Measurements from ENCODE around the gene PRKRA. TPM values are rescaled to one million over a fixed set of nuclear protein-coding genes. Genes with fewer than 3 reads are reported as not detected.

Gene PRKRA
- total and polyA plus RNA-seq, 9 of the 15 experiments (the other 6 are each of a cell fraction or from before 2014, with no cell fraction given): 14.1 to 78.1 (median 52.3) TPM

DNA sequence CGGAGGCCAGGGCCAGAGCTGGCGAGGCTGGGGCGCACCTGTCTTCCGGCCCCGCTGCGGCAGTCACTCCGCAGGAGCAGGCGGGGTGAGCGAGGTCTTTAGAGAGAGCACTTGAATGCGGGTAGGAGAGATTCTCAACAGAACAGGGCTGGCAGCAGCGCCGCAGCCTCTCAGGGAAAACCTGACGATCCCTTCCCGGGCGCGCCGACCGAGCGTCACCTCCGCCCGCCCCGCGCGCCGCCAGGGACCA lies 526 bp downstream of the PRKRA start:
- no TSS peak for BruUV-seq (replicated peaks)
- Histone ChIP-seq H2AFZ (ENCODE audit: low read depth, low read length) (peak overlapping the region; percentile 98), H3K79me2 (ENCODE audit: control insufficient read depth, insufficient read depth, low read length) (peaks cover 32% of the 10 kb centered on the region), H3K4me2 (ENCODE audit: insufficient read depth, low read length) (peak overlapping the region; percentile 95), H4K20me1 (replicated peaks; ENCODE audit: control insufficient read depth, insufficient read depth, low read length) (0 out of 2 replicates have a peak, but pooled peaks cover 7% of the 10 kb centered on the region), H3K27me3 (ENCODE audit: control insufficient read depth in 2 of 2, insufficient read depth in 2 of 2, low read length in 2 of 2) (no peaks in the 10 kb centered on the region), H3K9me3 (replicated peaks; ENCODE audit: control insufficient read depth, insufficient read depth, low read depth, low read length) (no peaks in the 10 kb centered on the region), H3K27ac (ENCODE audit: extremely low read depth, low read depth, low read length) (peak overlapping the region; percentile 96), H3K9ac (ENCODE audit: insufficient read depth in 1 of 2, low read depth in 2 of 2, low read length in 2 of 2) (peak overlapping the region; percentile 91 to 97), H3K36me3 (ENCODE audit: control insufficient read depth, insufficient read depth, low read length) (peaks cover 33% of the 10 kb centered on the region), H3K4me3 (peak overlapping the region; percentile 90), H3K4me1 (replicated peaks in 1 of 2; ENCODE audit: control insufficient read depth in 2 of 2, insufficient read depth in 2 of 2, low read length in 2 of 2) (peaks cover 14 to 19% of the 10 kb centered on the region in 2 experiments; a peak in 4 of 5 replicates), H3K9me1 (ENCODE audit: control insufficient read depth, insufficient read depth, low read length) (no peaks in the 10 kb centered on the region)
- DNase-seq (ENCODE audit: extremely low read depth in 1 of 4, low spot score in 3 of 4): no peak
- ChIA-PET CTCF (ENCODE audit: low intra/inter-chr PET ratio) (no interaction called here), POLR2A (interaction anchor here (0.6 to 2.9 kb wide), 14 partner anchors 8 to 931 kb away, joined by 3 to 23 read pairs (median 4); no protein-coding TSS in a partner anchor)
- intact Hi-C loops (cut with micrococcal nuclease): loop anchor here (2.0 kb wide), 1 partner anchor 36 kb away; no protein-coding TSS in a partner anchor
- 0% methylated on average over 25 of the region's 25 CpGs for WGBS (ENCODE audit: insufficient coverage, low coverage, missing lambda C conversion rate)
- FAIRE-seq: no peak
- in situ Hi-C loops (cut with MboI): no loop called here
- ATAC-seq: no peak
- TF ChIP-seq, protein P1, sequence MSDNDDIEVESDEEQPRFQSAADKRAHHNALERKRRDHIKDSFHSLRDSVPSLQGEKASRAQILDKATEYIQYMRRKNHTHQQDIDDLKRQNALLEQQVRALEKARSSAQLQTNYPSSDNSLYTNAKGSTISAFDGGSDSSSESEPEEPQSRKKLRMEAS (CRISPR knock-in tag; IDR thresholded peaks at IDR 0.05): peak; percentile 37; the same call in 1 of the 2 replicates
- TF ChIP-seq, protein P2, sequence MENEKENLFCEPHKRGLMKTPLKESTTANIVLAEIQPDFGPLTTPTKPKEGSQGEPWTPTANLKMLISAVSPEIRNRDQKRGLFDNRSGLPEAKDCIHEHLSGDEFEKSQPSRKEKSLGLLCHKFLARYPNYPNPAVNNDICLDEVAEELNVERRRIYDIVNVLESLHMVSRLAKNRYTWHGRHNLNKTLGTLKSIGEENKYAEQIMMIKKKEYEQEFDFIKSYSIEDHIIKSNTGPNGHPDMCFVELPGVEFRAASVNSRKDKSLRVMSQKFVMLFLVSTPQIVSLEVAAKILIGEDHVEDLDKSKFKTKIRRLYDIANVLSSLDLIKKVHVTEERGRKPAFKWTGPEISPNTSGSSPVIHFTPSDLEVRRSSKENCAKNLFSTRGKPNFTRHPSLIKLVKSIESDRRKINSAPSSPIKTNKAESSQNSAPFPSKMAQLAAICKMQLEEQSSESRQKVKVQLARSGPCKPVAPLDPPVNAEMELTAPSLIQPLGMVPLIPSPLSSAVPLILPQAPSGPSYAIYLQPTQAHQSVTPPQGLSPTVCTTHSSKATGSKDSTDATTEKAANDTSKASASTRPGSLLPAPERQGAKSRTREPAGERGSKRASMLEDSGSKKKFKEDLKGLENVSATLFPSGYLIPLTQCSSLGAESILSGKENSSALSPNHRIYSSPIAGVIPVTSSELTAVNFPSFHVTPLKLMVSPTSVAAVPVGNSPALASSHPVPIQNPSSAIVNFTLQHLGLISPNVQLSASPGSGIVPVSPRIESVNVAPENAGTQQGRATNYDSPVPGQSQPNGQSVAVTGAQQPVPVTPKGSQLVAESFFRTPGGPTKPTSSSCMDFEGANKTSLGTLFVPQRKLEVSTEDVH (IDR thresholded peaks at IDR 0.05; ENCODE audit: low read depth, partially characterized antibody): peak; percentile 19
- TF ChIP-seq, protein P3, sequence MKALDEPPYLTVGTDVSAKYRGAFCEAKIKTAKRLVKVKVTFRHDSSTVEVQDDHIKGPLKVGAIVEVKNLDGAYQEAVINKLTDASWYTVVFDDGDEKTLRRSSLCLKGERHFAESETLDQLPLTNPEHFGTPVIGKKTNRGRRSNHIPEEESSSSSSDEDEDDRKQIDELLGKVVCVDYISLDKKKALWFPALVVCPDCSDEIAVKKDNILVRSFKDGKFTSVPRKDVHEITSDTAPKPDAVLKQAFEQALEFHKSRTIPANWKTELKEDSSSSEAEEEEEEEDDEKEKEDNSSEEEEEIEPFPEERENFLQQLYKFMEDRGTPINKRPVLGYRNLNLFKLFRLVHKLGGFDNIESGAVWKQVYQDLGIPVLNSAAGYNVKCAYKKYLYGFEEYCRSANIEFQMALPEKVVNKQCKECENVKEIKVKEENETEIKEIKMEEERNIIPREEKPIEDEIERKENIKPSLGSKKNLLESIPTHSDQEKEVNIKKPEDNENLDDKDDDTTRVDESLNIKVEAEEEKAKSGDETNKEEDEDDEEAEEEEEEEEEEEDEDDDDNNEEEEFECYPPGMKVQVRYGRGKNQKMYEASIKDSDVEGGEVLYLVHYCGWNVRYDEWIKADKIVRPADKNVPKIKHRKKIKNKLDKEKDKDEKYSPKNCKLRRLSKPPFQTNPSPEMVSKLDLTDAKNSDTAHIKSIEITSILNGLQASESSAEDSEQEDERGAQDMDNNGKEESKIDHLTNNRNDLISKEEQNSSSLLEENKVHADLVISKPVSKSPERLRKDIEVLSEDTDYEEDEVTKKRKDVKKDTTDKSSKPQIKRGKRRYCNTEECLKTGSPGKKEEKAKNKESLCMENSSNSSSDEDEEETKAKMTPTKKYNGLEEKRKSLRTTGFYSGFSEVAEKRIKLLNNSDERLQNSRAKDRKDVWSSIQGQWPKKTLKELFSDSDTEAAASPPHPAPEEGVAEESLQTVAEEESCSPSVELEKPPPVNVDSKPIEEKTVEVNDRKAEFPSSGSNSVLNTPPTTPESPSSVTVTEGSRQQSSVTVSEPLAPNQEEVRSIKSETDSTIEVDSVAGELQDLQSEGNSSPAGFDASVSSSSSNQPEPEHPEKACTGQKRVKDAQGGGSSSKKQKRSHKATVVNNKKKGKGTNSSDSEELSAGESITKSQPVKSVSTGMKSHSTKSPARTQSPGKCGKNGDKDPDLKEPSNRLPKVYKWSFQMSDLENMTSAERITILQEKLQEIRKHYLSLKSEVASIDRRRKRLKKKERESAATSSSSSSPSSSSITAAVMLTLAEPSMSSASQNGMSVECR (CRISPR knock-in tag; IDR thresholded peaks at IDR 0.05): peak; percentile 79; the same call in 1 of the 2 replicates
- TF ChIP-seq NFE2 (IDR thresholded peaks at IDR 0.05; ENCODE audit: low read depth): peak; percentile 24; the same call in 1 of the 2 replicates
- TF ChIP-seq HDAC1 (IDR thresholded peaks at IDR 0.05): 0 out of 4 replicates have a peak, but pooled peaks of 1 of the 2 experiments have one; percentile 6
- TF ChIP-seq, protein P4, sequence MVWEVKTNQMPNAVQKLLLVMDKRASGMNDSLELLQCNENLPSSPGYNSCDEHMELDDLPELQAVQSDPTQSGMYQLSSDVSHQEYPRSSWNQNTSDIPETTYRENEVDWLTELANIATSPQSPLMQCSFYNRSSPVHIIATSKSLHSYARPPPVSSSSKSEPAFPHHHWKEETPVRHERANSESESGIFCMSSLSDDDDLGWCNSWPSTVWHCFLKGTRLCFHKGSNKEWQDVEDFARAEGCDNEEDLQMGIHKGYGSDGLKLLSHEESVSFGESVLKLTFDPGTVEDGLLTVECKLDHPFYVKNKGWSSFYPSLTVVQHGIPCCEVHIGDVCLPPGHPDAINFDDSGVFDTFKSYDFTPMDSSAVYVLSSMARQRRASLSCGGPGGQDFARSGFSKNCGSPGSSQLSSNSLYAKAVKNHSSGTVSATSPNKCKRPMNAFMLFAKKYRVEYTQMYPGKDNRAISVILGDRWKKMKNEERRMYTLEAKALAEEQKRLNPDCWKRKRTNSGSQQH (CRISPR knock-in tag; IDR thresholded peaks at IDR 0.05): no peak
- TF ChIP-seq, protein P5, sequence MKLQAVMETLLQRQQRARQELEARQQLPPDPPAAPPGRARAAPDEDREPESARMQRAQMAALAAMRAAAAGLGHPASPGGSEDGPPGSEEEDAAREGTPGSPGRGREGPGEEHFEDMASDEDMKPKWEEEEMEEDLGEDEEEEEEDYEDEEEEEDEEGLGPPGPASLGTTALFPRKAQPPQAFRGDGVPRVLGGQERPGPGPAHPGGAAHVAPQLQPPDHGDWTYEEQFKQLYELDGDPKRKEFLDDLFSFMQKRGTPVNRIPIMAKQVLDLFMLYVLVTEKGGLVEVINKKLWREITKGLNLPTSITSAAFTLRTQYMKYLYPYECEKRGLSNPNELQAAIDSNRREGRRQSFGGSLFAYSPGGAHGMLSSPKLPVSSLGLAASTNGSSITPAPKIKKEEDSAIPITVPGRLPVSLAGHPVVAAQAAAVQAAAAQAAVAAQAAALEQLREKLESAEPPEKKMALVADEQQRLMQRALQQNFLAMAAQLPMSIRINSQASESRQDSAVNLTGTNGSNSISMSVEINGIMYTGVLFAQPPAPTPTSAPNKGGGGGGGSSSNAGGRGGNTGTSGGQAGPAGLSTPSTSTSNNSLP (IDR thresholded peaks at IDR 0.05; ENCODE audit: borderline replicate concordance, low read depth, low read length): no peak

Data from K562 (cell line).